ENCODE measurements around the gene CNTLN. TPM values are rescaled to one million over a fixed set of nuclear protein-coding genes. Genes with fewer than 3 reads are reported as not detected.

The CNTLN gene
- polyA plus RNA-seq: 3.1 and 4.5 TPM in 2 replicates

DNA sequence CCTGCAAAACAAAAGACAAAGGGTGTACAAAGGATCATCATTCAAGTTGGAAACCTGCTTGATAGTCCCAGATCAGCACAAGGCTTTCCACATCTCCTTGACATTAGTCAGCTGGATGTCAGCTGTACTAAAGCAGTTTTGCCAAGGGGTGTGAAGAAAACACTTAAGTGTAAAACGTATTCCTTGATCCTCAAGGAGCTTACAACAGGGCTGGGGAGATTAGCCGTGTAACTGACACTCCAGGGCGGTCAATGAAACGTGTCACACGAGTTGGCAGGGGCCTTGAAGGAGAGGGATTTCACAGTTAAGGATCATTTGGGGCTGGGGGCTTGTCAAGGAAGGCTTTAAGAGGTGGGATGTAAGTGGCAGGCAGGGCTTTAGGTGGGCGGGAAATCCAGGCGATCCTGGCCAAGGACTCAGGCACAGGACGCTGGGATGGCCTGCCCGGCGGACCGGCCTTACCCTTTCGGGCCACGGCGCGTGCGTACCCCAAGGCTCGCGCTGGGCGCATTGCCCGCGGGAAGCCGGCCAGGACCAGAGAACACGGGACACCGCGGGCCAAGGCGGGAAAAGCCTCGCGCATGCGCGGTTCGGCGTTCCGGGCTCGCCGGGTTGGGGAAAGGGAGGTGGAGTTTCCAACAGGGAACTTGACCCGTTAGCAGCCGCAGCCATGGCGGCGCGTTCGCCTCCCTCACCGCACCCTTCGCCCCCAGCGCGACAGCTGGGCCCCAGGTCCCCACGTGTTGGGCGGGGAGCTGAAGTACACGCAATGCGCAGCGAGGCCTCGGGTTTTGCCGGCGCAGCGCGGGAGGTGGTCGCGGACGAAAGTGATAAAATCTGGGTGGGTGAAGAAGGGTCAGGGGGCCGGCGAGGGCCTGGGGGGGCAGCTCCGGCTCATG is at the start of gene CNTLN:
Gene CNTLN (plus strand): TSS at position 645 of the 899 bp plus-strand sequence. CDS start 26 bp downstream, at position 671.

Data from Purkinje cell (primary cell).